Activated naive CD8-positive, alpha-beta T cell treated with anti-CD3 and anti-CD28 coated beads, Interleukin-2, amount 50 U/mL, for 24 hours (primary cell): ENCODE results near the gene CAV2.

ENCODE experiments used
- ATAC-seq: fragments of 150-1000 bp; cut with Tn5 transposase; one replicate; pipeline ENCODE4 v1.10.0; 2021
- DNase-seq: peaks from one replicate; pipeline ENCODE4 v3.0.0; 2021
- H3K27ac Mint-ChIP-seq: one replicate; pipeline ENCODE4 v1.8.0; 2021; ENCODE audit warnings: mild to moderate bottlenecking, mixed read lengths
- H3K27me3 Mint-ChIP-seq: one replicate; pipeline ENCODE4 v1.8.0; 2021; ENCODE audit warnings: mixed read lengths
- H3K36me3 Mint-ChIP-seq: one replicate; pipeline ENCODE4 v1.8.0; 2021; ENCODE audit warnings: low read depth, mixed read lengths
- H3K4me1 Mint-ChIP-seq: one replicate; pipeline ENCODE4 v1.8.0; 2021; ENCODE audit warnings: mixed read lengths
- H3K4me3 Mint-ChIP-seq: one replicate; pipeline ENCODE4 v1.8.0; 2021; ENCODE audit warnings: mild to moderate bottlenecking, moderate library complexity, mixed read lengths
- H3K9me3 Mint-ChIP-seq: one replicate; pipeline ENCODE4 v1.8.0; 2021; ENCODE audit warnings: mixed read lengths

Gene CAV2

DNA sequence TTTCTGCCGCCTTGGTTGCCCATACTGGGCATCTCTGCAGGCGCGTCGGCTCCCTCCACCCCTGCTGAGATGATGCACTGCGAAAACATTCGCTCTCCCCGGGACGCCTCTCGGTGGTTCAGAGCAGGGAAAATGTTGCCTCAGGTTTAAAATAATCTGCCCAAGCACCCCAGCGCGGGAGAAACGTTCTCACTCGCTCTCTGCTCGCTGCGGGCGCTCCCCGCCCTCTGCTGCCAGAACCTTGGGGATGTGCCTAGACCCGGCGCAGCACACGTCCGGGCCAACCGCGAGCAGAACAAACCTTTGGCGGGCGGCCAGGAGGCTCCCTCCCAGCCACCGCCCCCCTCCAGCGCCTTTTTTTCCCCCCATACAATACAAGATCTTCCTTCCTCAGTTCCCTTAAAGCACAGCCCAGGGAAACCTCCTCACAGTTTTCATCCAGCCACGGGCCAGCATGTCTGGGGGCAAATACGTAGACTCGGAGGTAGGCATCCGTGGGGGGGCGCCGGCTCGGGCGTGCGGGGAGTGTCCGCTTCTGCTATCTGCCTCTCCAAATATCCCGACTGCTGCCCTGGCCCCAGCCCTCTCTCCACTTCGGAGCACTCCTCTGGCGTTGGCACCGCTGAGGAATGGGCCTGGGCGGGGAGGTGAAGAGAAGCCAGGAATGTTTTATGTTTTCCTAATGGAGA lies 25.2 kb downstream of the CAV2 start, which contains the start of gene CAV1:
TSS of gene CAV1 (plus strand) at position 428 of the 689 bp plus-strand sequence. CDS start at position 455, 27 bp downstream.
- H3K4me3 Mint-ChIP-seq, result peak within 1 kb of the TSS; percentile 76
- ATAC-seq, result peak; percentile 69
- no peaks in the 10 kb centered on the region for H3K36me3 Mint-ChIP-seq
- DNase-seq, result peak; percentile 51
- H3K9me3 Mint-ChIP-seq, result no peaks in the 10 kb centered on the region
- peaks cover 39% of the 10 kb centered on the region for H3K4me1 Mint-ChIP-seq
- H3K27ac Mint-ChIP-seq, result peak within 1 kb of the TSS; percentile 56
- peaks cover 75% of the 10 kb centered on the region for H3K27me3 Mint-ChIP-seq

GRCh38 chr7:116525298-116525912 lies 25.9 kb downstream of the CAV2 start:
- DNase-seq, result peak; percentile 57
- H3K4me3 Mint-ChIP-seq, result peak overlapping the region; percentile 76
- no peak overlapping the region for H3K27ac Mint-ChIP-seq
- H3K9me3 Mint-ChIP-seq, result no peaks in the 10 kb centered on the region
- H3K27me3 Mint-ChIP-seq, result peaks cover 75% of the 10 kb centered on the region
- H3K36me3 Mint-ChIP-seq, result no peaks in the 10 kb centered on the region
- peaks cover 39% of the 10 kb centered on the region for H3K4me1 Mint-ChIP-seq
- ATAC-seq, result peak; percentile 57

GRCh38 chr7:116525913-116526861 lies 26.6 kb downstream of the CAV2 start:
- DNase-seq (peak; percentile 72), ATAC-seq (peak; percentile 87)
- Mint-ChIP-seq H3K4me1 (peaks cover 39% of the 10 kb centered on the region), H3K27ac (no peak overlapping the region), H3K36me3 (no peaks in the 10 kb centered on the region), H3K27me3 (peaks cover 73% of the 10 kb centered on the region), H3K4me3 (peak overlapping the region; percentile 79), H3K9me3 (no peaks in the 10 kb centered on the region)

DNA sequence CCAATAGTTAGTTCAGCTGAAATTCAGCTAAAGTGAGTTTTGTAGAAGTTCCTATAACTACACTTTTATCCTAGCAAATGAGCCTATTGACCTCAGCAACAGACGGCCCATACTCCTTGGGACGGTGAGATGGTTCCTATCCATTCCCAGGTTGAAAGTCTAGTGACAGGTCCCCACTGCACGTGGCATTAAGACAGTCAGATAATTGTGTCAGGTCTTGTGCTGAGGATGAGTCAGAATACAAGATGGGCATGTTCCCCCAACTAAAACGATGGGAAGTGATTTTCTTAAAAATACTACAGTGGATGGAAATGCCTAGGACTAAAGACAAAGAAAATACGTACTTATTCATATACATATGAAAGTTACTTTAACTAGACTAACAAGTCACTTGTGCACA lies 27.4 kb downstream of the CAV2 start:
- peaks cover 39% of the 10 kb centered on the region for H3K4me1 Mint-ChIP-seq

GRCh38 chr7:116527521-116527920 lies 28.0 kb downstream of the CAV2 start:
- ATAC-seq (no peak), DNase-seq (no peak)
- H3K27ac Mint-ChIP-seq, result no peak overlapping the region
- H3K9me3 Mint-ChIP-seq, result no peaks in the 10 kb centered on the region
- no peaks in the 10 kb centered on the region for H3K36me3 Mint-ChIP-seq
- peaks cover 39% of the 10 kb centered on the region for H3K4me1 Mint-ChIP-seq
- peaks cover 69% of the 10 kb centered on the region for H3K27me3 Mint-ChIP-seq
- H3K4me3 Mint-ChIP-seq, result no peak overlapping the region

More for the DNA sequence above, 27.4 kb downstream of the CAV2 start:
- H3K36me3 Mint-ChIP-seq, result no peaks in the 10 kb centered on the region
- H3K4me3 Mint-ChIP-seq, result peak overlapping the region; percentile 79
- ATAC-seq (no peak), DNase-seq (no peak)
- no peak overlapping the region for H3K27ac Mint-ChIP-seq
- no peaks in the 10 kb centered on the region for H3K9me3 Mint-ChIP-seq
- H3K27me3 Mint-ChIP-seq, result peaks cover 71% of the 10 kb centered on the region

DNA sequence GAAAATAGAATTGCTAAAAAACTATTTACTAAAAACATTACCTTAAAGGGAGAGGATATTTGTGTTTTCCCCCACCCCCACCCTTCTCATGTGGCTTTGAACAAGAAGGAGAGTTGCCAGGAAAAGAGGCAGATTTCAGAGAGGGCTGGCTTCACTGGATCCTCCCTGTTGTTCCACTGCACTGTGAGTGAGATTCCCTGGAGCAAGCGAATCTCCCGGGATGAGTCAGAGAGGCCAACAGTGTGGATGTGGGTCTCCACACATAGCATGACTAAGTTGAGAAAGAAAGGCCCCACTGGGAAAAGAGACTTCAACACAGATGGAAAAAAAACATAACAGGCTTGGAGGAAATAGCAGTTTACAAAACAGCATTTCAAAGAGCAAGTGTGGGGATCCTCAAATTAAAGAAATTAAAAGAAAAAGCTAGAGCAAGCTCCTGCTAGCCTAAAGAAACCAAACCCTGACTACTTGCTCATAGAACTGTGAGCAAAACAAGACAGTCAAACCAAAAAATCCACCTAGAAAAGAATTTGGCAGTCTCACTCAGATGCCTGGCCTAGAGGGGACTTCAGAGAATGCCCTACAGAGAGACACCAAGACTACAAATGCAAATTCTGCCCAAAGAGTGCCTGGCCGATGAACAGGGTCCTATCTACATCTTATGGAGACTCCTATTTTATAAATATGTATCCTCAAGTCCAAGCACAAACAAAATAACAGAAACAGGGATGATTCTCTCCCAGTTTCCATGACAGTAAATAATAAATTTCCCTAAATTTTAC lies 28.7 kb downstream of the CAV2 start:
- Mint-ChIP-seq H3K27ac (no peak overlapping the region), H3K4me1 (peaks cover 37% of the 10 kb centered on the region), H3K4me3 (no peak overlapping the region), H3K27me3 (peaks cover 62% of the 10 kb centered on the region), H3K9me3 (no peaks in the 10 kb centered on the region), H3K36me3 (no peaks in the 10 kb centered on the region)
- ATAC-seq (no peak), DNase-seq (no peak)

- no peak overlapping the region for H3K4me3 Mint-ChIP-seq
- H3K27ac Mint-ChIP-seq, result no peak overlapping the region
- no peaks in the 10 kb centered on the region for H3K36me3 Mint-ChIP-seq
- H3K27me3 Mint-ChIP-seq, result peaks cover 51% of the 10 kb centered on the region
- DNase-seq (no peak), ATAC-seq (no peak)
- H3K4me1 Mint-ChIP-seq, result peaks cover 29% of the 10 kb centered on the region
- H3K9me3 Mint-ChIP-seq, result no peaks in the 10 kb centered on the region
Observed at GRCh38 chr7:116529250-116529649, 29.7 kb downstream of the CAV2 start.

GRCh38 chr7:116530107-116530820 lies 30.7 kb downstream of the CAV2 start:
- H3K27me3 Mint-ChIP-seq, result peaks cover 43% of the 10 kb centered on the region
- no peaks in the 10 kb centered on the region for H3K9me3 Mint-ChIP-seq

GRCh38 chr7:116532102-116532688 lies 32.7 kb downstream of the CAV2 start:
- ATAC-seq, result no peak
- no peak overlapping the region for H3K27ac Mint-ChIP-seq
- peaks cover 38% of the 10 kb centered on the region for H3K27me3 Mint-ChIP-seq
- H3K36me3 Mint-ChIP-seq, result no peaks in the 10 kb centered on the region
- H3K4me3 Mint-ChIP-seq, result no peak overlapping the region
- H3K9me3 Mint-ChIP-seq, result no peaks in the 10 kb centered on the region
- peaks cover 7% of the 10 kb centered on the region for H3K4me1 Mint-ChIP-seq
- no peak for DNase-seq

More at GRCh38 chr7:116530107-116530820, 30.7 kb downstream of the CAV2 start:
- no peaks in the 10 kb centered on the region for H3K36me3 Mint-ChIP-seq
- ATAC-seq (no peak), DNase-seq (no peak)
- no peak overlapping the region for H3K27ac Mint-ChIP-seq
- H3K4me3 Mint-ChIP-seq, result no peak overlapping the region
- H3K4me1 Mint-ChIP-seq, result peaks cover 21% of the 10 kb centered on the region

- no peak for ATAC-seq
- Mint-ChIP-seq H3K36me3 (peaks cover 2% of the 10 kb centered on the region), H3K27me3 (peaks cover 30% of the 10 kb centered on the region), H3K9me3 (peaks cover 4% of the 10 kb centered on the region), H3K4me3 (no peak overlapping the region), H3K4me1 (no peaks in the 10 kb centered on the region), H3K27ac (no peak overlapping the region)
- no peak for DNase-seq
Observed at GRCh38 chr7:116534790-116535189, 35.3 kb downstream of the CAV2 start.

DNA sequence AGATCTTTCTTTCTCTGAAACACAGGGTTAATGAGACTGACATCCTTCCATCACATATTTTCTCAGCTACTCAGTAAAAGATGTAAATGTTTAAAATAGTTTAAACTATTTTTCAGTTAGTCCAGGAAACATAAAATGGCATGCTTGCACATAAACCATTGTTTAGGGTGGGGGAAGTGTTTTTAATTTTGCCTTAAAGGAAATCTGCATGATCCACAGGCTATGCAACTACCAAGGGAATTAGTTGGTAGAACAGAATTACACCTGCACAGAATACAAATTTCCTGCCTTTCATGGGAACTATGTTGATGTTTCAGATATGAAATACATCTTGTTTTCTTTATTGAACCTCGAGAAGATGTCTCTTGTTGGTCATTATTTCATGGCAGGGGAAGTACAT lies 35.9 kb downstream of the CAV2 start:
- peaks cover 2% of the 10 kb centered on the region for H3K36me3 Mint-ChIP-seq
- H3K4me3 Mint-ChIP-seq, result no peak overlapping the region
- no peak overlapping the region for H3K27ac Mint-ChIP-seq
- no peaks in the 10 kb centered on the region for H3K4me1 Mint-ChIP-seq
- no peak for DNase-seq
- peaks cover 28% of the 10 kb centered on the region for H3K27me3 Mint-ChIP-seq
- peaks cover 4% of the 10 kb centered on the region for H3K9me3 Mint-ChIP-seq
- no peak for ATAC-seq

GRCh38 chr7:116538138-116538537 lies 38.6 kb downstream of the CAV2 start:
- DNase-seq (no peak), ATAC-seq (no peak)
- Mint-ChIP-seq H3K27me3 (peaks cover 22% of the 10 kb centered on the region), H3K9me3 (peaks cover 4% of the 10 kb centered on the region), H3K36me3 (peaks cover 2% of the 10 kb centered on the region), H3K27ac (no peak overlapping the region), H3K4me1 (no peaks in the 10 kb centered on the region), H3K4me3 (no peak overlapping the region)

GRCh38 chr7:116539879-116540278 lies 40.3 kb downstream of the CAV2 start:
- peaks cover 22% of the 10 kb centered on the region for H3K27me3 Mint-ChIP-seq
- peaks cover 2% of the 10 kb centered on the region for H3K36me3 Mint-ChIP-seq
- peaks cover 4% of the 10 kb centered on the region for H3K9me3 Mint-ChIP-seq
- no peaks in the 10 kb centered on the region for H3K4me1 Mint-ChIP-seq
- ATAC-seq, result no peak
- no peak overlapping the region for H3K4me3 Mint-ChIP-seq
- H3K27ac Mint-ChIP-seq, result no peak overlapping the region
- DNase-seq, result no peak
